Skeletal muscle cell (primary cell): ENCODE measurements around the gene SCNN1A.

ENCODE experiments used
- DNase-seq: peaks from one replicate; pipeline ENCODE4 v3.0.0-alpha.2; 2010; ENCODE audit warnings: low read depth
- H3K4me3 ChIP-seq: 2 replicates; pipeline ENCODE4 v1.5.1; 2011; ENCODE audit warnings: low read depth, mild to moderate bottlenecking, control low read depth, low read length, moderate library complexity

SCNN1A gene

DNA sequence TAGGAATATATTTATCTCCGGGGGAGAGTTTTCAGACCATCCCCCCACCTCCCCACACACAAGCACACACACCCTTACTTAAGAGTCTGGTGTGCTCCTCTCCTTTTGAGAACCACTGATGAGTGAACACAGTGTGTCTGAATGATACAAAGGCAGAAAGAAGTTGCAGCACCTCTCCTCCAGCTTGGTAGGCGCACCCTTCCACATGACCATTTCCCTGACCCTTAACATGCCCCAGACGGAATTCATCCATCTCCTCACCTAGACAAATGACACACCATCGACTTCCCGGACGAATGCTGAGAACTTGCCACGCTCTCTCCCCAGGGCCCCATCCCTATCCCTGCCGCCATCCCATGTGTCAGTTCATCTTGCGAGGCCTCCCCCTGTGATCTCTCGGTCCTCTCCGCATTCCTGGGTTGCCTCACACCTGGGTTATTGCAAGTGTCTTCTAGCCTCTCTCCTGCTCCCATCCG, 37.4 kb downstream of the SCNN1A start:
- peak overlapping the region; percentile 98 for H3K4me3 ChIP-seq
- DNase-seq, result no peak

DNA sequence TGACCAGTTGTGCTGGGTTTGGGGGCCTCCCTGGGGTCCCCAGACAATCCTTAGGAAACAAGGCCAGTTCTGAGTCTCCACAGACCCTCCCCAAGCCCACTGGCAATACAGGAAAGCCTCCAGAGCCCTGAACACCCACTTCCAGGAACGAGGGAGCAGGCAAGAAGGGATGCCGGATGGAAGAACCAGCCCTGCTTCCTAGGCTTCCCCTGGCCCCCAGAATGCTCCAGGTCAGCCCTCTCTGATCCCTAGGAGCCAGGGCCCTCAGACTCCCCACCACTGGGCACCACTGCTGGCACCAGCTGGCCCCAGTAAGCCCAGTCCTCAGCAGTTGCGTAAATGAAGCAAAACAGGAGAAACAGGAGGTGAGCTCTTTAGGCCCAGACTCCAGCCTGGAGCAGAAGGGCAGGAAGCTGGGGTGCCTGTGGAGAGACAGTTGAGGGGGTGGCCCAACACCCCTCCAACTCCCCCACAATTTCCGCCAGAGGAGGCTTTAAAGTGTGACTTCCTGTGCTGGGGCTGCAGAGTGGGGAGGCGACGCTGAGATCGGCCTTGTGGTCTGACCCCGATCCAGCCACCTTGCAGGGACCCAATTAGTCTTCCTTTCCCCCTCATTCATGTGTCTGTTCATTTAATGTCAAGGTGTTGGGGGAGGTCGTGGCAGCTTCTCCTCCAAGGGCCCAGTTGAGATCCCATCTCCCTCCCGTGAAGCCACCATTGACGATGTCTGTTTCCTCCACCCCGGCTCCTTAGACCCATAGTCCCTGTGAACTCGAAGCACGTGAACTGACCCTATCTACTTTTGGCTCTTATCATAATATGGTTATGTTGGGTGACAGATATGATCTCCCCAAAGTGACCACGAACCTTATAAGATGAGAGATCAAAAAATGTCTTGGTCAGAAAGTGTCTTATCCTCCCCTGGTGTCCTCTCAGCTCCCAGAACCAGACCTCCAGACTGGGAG, 38.2 kb downstream of the SCNN1A start:
- H3K4me3 ChIP-seq, result peak overlapping the region; percentile 98
- no peak for DNase-seq

DNA sequence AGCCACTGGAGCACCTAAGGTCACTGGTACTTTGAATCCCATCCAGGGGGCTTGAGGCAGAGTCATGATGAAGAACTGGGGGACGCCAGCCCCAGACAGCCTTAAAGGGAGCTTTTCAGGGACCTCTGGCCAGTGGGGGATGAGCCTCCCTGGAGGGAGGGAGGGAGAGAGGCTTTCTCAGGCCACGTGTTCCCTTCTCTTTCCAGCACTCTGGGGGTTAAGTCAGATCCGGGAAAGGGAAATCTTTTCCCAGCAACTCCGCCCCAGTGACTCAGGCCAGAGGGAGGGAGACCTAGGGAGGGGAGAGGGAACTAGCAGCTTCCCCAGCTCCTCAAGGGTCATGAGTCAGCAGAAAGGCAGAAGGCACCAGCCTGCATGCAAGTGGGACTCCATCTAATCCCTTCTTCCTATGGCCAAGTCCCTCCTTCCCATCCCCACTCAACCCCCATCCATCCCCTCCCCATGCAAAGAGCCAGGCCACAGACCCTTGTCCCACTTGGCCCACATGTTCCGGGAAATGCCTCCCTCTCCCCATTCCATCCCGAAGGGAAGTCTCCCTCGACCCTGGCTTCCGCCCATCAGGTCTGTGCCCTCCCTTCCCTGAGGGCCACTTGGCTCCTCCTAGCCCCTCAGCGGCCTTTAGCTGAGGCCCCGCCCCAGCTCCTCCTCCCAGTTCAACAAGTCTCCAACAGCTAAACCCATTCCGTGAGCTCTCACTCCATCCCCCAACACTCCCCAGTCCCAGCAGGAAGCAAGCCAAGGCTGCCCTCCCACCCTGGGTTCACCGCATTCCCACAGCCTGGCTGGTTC, 39.1 kb downstream of the SCNN1A start:
- peak; percentile 100 for DNase-seq
- peak overlapping the region; percentile 98 for H3K4me3 ChIP-seq

DNA sequence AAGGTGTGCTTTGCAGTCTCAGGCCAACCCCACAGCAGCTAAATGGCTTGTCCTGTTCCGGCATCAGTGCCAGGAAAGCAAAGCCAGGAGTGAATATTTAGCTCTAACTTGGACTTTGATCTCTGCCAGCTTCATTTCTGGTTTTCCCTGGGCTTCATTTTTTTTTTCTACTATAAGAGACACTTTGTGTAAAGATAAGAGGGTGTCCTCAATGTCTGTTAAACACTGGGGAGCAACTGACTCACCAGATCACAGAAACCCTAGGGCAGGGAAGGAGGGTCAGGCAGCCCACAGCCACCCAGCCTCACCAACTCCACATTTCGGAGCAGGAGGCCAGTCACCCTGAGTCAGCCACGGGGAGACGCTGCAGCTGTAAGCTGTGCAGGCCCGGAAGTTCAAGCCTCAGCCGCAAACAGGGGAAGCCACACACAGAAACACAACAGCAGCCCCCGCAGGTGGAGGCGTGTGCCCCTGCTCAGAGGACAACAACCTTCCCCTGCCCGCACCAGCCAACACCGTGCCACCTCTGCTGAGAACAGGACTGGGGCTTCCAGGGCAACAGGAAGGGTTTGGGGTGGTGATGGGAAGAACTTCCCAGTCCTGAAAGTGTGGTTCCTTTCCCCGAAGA, 39.8 kb downstream of the SCNN1A start:
- DNase-seq, result peak; percentile 51
- H3K4me3 ChIP-seq, result peak overlapping the region; percentile 43

DNA sequence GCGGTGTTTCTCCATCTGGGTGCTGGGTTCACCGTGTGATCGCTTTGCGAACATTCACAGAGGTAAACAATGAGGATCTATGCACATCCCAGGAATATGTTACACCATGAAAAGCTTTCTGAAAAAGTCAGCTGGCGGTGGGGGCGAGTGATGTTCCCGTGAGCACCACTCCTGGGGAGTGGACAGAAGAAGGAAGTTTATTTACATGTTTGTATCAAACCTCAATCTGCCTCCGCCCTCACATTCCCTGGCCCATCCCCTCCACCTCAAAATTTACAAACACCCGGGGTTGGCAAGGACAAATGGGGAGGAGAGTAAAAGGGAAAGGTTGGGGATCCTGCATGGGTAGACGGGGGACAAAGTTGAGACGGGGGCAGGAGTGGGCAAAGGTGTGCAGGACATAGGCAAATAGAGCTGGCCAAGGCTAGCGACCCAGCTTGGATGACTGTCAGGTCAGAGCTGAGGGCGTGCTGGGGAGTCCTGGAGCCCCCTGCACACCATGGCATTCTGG, 40.4 kb downstream of the SCNN1A start:
- no peak for DNase-seq
- peak overlapping the region; percentile 43 for H3K4me3 ChIP-seq

DNA sequence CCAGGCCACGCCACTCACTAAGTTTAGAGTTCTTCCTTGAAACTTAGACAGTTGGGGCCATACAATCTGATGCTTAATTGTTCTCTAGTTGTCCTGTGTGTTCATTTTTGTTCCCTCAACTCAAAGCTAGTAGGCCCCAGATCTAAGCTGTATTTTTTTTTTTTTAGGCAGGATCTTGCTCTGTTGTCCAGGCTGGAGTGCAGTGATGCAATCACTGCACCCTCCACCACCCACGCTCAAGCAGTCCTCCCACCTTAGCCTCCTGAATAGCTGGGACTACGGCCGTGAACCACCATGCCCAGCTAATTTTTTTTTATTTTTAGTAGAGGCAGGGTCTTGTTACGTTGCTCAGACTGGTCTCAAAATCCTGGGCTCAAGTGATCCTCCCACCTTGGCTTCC, 41.0 kb downstream of the SCNN1A start:
- no peak for DNase-seq
- H3K4me3 ChIP-seq, result no peak overlapping the region

DNA sequence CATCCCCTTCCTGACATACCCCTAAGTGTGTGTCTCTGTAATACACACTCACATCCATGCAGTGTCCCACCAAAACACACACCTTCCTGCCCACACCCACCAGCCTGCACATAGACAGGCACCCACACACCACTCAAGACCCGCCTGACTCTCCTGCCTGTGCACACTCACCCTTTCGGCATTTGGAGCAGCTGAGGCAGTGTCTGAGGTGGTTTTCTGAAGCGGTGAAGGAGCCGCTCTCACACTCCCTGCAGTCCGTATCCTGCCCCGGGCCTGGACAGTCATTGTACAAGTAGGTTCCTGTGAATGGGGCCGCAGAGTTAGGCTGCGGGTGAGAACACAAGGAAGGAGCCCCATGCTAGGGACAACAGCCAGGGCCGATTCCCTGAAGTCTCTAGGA, 41.8 kb downstream of the SCNN1A start:
- no peak overlapping the region for H3K4me3 ChIP-seq
- no peak for DNase-seq

DNA sequence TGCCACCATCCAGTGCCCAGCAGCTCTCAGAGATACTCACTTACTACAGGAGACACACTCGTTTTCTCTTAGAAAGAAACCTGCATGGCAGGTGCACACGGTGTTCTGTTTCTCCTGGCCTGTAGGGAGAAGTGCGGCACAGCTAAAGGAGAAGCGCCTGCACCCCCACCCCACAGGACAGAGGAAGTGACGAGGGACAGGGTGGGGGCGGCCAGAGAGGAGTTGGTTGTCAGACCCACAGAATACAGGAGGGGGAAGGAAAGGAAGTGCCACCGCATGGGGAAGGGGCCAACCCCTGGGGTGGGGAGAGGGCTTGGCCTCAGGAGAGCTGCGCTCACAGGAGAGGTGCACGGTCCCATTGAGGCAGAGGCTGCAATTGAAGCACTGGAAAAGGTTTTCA, 42.3 kb downstream of the SCNN1A start:
- no peak for DNase-seq
- H3K4me3 ChIP-seq, result no peak overlapping the region

DNA sequence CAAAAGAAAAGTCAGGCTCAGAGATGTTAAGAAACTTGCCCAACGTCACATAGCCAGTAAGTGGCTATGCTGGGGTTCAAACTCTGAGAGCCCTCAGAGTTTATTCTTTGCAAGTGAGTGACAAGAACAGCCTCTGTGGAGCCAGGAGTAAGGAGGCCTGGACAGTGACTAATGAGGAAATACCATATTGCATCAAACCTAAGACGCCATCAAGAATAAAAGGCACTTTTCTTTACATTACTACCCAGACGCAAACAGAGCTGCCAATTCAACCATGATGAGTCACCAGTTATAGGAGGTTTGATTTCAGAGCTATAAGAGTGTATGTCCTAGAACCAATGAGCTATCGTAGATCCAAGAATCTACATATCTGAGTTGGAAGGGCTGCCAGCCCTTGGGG, 42.9 kb downstream of the SCNN1A start:
- no peak overlapping the region for H3K4me3 ChIP-seq
- DNase-seq, result peak; percentile 85

DNA sequence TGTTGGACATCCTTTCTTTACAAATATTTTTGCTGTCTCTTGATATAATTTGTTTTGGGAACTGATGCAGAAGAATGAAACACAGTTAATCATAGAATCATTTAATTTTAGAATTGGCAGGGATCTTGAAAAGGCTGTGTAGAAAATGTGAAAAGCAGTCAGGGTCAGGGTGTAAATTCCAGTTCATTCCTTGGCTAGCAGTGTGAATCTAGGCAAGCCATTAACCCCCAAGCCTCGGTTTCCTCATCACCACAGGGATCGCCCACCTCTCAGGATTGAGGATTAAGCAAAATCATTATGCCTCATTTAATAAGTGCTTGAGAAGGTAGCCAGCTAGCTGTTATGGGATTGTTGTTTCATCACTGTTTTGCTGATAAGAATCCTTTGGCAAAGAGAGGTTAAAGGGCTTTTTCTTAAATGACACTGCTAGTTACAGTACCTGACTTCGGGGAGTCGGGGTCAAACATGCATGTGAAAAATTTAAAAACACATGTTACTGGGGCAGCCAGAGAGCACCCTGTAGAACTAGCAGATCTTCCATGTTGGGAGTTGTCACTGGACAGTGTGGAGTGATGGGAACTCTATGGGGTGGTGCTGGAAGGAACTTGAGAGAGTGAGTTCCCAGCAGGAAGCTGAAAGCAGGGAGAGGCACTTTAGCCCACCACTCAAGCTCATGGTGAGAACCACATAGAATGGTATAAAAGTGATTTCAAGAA, 44.2 kb downstream of the SCNN1A start:
- DNase-seq, result no peak
- H3K4me3 ChIP-seq, result no peak overlapping the region

DNA sequence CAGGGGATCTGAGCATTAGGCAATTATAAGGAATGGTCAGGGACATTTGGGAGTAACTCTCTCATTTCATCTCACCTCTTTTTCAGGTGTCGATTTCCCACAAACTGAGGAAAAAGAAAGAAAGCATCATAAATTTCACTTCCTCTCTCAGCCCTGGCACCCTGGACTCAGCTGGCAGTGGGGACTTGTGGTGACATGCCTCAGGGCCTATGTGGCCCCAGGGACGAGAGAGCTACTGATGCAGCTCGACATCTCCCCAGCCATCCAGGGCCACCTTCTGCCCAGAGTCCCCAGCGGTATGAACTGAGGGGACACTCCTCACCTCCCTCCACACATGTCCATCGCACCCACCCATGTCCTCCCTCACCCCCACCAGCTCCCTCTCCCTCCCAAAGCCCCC, 45.2 kb downstream of the SCNN1A start:
- DNase-seq, result no peak
- no peak overlapping the region for H3K4me3 ChIP-seq

DNA sequence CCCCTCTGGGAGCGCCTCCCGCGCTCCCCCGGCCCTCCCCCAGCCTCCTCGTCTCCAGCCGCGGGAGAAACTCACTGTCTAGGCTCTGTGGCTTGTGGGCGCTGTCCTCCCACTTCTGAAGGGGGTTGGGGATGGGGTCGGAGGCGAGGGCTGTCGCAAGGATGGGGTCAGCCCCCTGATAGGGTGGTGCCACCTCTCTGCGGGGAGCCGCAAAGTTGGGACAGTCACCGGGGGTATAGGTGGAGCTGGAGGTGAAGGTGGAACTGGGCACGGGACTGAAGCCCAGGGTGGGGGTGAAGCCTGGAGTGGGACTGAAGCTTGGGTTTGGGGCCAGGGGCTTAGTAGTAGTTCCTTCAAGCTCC, 45.7 kb downstream of the SCNN1A start:
- no peak for DNase-seq
- no peak overlapping the region for H3K4me3 ChIP-seq

DNA sequence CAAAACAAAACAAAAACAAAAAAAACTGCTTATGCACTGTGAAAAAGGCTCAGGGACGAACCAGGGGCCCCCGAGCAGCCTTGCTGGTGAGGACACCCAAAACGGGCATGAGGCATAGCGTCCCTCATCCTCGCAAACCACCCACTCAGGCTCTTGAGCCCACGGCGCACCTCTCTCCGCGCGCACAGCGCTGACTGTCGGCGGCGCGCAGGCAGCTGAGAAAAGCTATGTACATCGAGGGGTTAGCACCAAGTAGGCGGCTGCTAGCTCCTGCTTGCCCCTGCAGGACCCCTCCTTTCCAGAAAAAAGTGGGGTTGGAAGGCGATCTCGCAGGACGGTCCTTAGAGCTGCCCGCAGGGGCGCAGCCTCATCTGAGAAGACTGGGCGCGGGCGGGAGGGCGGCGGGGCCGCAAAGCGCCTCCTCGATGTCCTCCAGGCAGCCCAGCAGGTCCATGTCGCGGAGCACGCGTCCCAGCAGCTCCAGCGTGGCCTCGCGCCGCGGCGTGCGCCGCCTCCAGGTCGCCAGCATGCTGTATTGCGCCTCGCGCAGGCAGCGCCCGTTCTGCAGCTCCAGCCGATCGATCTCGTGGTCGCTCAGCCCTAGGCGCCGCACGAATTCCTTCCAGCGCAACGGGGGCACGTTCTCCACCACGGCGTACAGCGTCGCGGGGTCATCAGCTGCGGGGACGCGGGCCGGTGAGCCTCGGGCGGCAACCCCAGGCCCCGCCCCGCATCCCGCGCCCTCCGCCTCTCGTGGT, 46.2 kb downstream of the SCNN1A start:
- no peak for DNase-seq
- H3K4me3 ChIP-seq, result no peak overlapping the region

DNA sequence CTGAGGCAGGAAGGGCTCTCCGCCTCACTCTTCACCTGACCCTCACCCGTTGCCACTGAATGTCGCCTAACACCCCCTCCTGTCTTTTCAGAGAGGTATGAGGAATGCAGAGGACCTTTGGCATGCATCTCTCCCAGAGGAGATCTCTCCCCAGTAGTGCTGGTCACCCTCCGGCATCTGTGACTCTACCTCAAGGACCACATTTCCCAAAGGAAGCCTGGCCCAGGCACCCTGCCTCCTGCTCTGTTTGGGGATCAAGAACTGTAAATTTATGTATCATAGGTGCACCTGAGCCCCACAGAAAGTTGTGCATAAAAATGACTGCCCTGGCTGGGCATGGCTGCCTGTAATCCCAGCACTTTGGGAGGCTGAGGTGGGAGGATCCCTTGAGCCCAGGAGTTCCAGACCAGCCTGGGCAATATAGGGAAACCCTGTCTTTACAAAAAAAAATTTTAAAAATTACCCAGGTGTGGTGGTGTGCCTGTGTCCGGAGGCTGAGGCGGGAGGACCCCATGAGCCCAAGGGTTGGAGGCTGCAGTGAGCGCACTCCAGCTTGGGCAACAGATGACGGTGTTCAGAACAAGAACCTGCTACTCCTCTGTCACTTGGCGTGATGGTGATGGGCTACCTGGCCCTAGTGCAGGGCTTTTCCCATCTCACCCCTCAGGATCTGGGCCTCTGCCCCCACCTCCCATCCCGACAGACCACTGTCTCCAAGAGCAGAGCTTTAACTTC, 47.2 kb downstream of the SCNN1A start:
- no peak overlapping the region for H3K4me3 ChIP-seq
- no peak for DNase-seq

DNA sequence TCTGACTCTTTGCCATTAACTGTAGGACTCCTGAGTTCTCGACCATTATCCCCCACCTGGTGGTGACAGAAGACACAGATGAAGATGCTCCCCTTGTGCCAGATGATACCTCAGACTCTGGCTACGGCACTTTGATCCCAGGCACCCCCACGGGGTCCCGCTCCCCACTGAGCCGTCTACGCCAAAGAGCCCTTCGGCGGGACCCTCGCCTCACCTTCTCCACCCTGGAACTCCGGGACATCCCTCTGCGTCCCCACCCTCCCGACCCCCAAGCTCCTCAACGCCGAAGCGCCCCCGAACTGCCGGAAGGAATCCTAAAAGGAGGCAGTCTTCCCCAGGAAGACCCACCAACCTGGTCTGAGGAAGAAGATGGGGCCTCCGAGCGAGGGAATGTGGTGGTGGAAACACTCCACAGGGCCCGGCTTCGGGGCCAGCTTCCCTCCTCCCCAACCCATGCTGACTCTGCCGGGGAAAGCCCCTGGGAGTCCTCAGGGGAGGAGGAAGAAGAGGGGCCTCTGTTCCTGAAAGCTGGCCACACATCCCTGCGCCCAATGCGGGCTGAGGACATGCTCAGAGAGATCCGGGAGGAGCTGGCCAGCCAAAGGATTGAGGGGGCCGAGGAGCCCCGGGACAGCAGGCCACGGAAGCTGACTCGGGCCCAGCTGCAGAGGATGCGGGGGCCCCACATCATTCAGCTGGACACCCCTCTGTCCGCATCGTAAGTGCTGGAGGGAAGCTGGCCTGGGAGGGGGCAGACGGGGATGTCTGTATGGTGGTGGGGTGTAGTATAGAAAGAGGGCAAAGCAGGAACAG, 47.9 kb downstream of the SCNN1A start:
- no peak overlapping the region for H3K4me3 ChIP-seq
- DNase-seq, result no peak

DNA sequence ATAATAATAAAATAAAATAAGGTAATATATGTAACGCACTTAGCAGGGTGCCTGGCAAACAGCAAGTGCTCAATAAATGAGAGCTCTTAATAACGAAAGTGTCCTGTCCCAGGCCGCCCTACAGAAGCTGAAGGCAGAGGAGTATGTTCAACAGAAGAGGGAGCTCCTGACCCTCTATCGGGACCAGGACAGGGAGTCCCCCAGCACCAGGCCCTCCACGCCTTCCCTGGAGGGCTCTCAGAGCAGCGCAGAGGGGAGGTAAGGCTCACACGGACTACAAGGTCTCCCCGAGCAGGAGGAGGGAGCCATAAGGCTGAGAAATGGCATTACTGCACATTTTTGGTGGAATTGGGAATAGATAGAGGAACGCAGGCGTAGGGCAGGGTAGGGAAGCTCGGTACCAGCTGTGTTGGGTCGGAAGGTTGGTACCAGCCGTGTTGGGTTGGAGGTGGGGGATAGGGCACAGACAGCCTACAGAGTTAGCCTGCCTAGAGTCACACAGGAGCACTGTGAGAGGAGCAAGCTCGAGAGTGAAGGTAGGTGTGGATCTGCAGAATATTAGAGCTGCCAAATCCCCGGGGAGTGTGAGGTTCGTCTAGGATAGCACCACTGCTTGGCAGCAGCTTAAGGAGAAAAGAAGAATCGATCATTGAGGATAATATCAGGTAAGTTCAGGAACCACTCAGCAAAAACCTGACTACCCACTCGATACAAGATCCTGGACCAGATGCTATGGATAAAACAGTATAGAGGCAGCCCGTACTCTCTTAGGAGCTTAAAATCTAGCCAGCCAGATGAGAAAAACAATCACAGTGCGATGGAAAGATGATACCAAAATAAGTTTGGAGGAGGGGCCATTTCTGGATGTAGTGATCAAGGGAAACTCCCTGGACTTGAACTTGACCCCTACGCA, 48.8 kb downstream of the SCNN1A start:
- no peak for DNase-seq
- H3K4me3 ChIP-seq, result no peak overlapping the region
